GM18499 (cell line): ENCODE data around the gene EXPH5.
"Not testable (repeated sequence)": the region's sequence is repeated elsewhere in the genome, so short reads cannot be mapped to it uniquely, and the experiment has no call there.

Experiments
- ATAC-seq: cut with Tn5 transposase; IDR thresholded peaks from one replicate; pipeline ENCODE4 v1.9.1; 2021; ENCODE audit warnings: moderate number of reproducible peaks; ENCODE audit not compliant: insufficient read depth, unreplicated experiment

The EXPH5 gene

GRCh38 chr11:108602818-108603217 is 9.2 kb upstream of the EXPH5 start:
- not testable (repeated sequence) for ATAC-seq

- no peak for ATAC-seq
These were observed 7.6 kb upstream of the EXPH5 start for GRCh38 chr11:108601150-108601549.

GRCh38 chr11:108599978-108600377 is 6.4 kb upstream of the EXPH5 start:
- ATAC-seq: no peak

- no peak for ATAC-seq
These were observed 4.3 kb upstream of the EXPH5 start for GRCh38 chr11:108597736-108598355.

- ATAC-seq: no peak
These were observed 3.1 kb upstream of the EXPH5 start for GRCh38 chr11:108596701-108597100.

- ATAC-seq: no peak
These were observed 411 bp upstream of the EXPH5 start for GRCh38 chr11:108593923-108594434.

GRCh38 chr11:108592591-108593213 is 866 bp downstream of the EXPH5 start:
- no peak for ATAC-seq

- no peak for ATAC-seq
These were observed 1.7 kb downstream of the EXPH5 start for GRCh38 chr11:108591893-108592292.

- ATAC-seq: no peak
These were observed 4.4 kb downstream of the EXPH5 start for GRCh38 chr11:108589136-108589535.

GRCh38 chr11:108588287-108588686 is 5.3 kb downstream of the EXPH5 start:
- no peak for ATAC-seq

GRCh38 chr11:108587109-108587508 is 6.5 kb downstream of the EXPH5 start:
- ATAC-seq: no peak

GRCh38 chr11:108586600-108586999 is 7.0 kb downstream of the EXPH5 start:
- ATAC-seq: no peak

GRCh38 chr11:108586185-108586584 is 7.4 kb downstream of the EXPH5 start:
- not testable (repeated sequence) for ATAC-seq

GRCh38 chr11:108584973-108585372 is 8.6 kb downstream of the EXPH5 start:
- no peak for ATAC-seq

- ATAC-seq: no peak
These were observed 12.9 kb downstream of the EXPH5 start for GRCh38 chr11:108580645-108581044.

- no peak for ATAC-seq
These were observed 13.5 kb downstream of the EXPH5 start for GRCh38 chr11:108580043-108580442.

- no peak for ATAC-seq
These were observed 17.0 kb downstream of the EXPH5 start for GRCh38 chr11:108576523-108576922.

- ATAC-seq: no peak
These were observed 18.9 kb downstream of the EXPH5 start for GRCh38 chr11:108574675-108575074.

- no peak for ATAC-seq
These were observed 22.6 kb downstream of the EXPH5 start for GRCh38 chr11:108571001-108571400.

- ATAC-seq: no peak
These were observed 23.7 kb downstream of the EXPH5 start for GRCh38 chr11:108569896-108570295.

GRCh38 chr11:108568195-108568858 is 25.2 kb downstream of the EXPH5 start:
- ATAC-seq: no peak
